HG03196 (cell line): ENCODE data around the gene SETD1A.
"Not testable (repeated sequence)": the region's sequence is repeated elsewhere in the genome, so short reads cannot be mapped to it uniquely, and the experiment has no call there.

ENCODE experiments used
- ATAC-seq: cut with Tn5 transposase; IDR thresholded peaks from one replicate; pipeline ENCODE4 v1.9.1; 2021; ENCODE audit not compliant: unreplicated experiment

The SETD1A gene

DNA sequence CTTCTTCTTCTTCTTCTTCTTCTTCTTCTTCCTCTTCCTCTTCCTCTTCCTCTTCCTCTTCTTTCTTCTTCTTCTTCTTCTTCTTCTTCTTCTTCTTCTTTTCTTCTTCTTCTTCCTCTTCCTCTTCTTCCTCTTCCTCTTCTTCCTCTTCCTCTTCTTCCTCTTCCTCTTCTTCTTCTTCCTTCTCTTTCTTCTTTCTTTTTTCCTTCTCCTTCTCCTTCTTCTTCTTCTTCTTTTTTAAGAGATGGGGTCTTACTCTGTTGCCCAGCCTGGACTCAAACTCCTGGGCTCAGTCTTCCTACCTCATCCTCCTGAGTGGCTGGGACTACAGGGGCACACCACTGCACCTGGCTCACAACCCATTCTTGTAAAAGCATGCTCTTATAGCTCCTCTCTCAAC lies 55.7 kb downstream of the SETD1A start:
- not testable (repeated sequence) for ATAC-seq

- no peak for ATAC-seq
These were observed 58.5 kb downstream of the SETD1A start for GRCh38 chr16:31016018-31016417.

GRCh38 chr16:31017756-31018155 lies 60.2 kb downstream of the SETD1A start:
- not testable (repeated sequence) for ATAC-seq

GRCh38 chr16:31020536-31020935 lies 63.0 kb downstream of the SETD1A start:
- ATAC-seq: no peak

- ATAC-seq: no peak
These were observed 65.1 kb downstream of the SETD1A start for GRCh38 chr16:31022544-31023251.

DNA sequence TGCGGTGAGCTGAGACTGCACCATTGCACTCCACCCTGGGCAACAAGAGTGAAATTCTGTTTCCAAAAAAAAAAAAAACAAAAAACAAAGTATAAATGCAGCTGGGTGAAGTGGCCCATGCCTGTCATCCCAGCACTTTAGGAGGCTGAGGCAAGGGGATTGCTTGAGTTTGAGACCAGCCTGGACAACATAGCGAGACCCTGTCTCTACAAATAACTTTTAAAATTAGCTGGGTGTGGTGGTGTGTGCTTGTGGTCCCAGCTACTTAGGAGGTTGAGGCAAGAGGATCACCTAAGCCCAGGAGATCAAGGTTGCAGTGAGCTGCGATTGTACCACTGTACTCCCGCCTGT lies 65.7 kb downstream of the SETD1A start:
- no peak for ATAC-seq

DNA sequence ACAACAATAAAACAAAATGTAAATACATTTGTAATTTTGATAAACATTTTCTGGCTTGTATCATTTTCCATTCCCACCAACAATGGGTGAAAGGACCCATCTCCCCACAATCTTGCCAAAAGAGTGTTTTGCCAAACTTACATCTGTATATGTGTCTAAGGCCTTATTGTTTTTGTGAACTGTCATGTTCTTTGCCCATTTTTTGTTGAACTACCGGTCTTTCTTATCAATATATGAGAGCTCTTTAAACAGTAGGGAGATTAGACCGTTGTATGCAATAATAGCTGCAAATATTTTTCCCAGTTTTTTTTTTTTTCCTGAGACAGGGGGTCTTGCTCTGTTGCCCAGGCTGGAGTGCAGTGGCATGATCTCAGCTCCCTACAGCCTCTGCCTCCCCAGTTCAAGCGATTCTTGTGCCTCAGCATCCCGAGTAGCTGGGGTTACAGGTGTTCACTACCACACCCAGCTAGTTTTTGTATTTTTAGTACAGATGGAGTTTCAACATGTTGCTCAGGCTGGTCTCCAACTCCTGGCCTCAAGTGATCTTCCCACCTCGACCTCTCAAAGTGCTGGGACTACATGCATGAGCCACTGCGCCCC lies 66.2 kb downstream of the SETD1A start:
- ATAC-seq: no peak

DNA sequence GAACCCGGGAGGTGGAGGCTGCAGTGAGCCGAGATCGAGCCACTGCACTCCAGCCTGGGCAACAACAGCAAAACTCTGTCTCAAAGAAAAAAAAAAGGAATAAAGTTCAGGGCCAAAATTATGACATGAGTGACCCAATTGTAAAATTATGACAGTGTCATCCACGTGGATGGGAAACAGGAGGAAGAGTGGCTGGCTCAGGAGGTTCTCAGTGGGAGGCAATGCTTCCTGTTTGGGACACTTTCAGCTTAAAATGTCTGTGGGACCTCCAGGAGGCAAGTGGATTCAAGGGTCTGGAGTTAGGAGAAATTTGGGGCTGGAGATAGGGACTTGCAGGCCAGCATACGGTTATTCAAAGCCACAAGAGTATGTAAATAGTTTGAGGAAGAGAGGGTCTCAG lies 67.8 kb downstream of the SETD1A start:
- ATAC-seq: no peak

GRCh38 chr16:31029272-31029671 lies 71.7 kb downstream of the SETD1A start:
- no peak for ATAC-seq

DNA sequence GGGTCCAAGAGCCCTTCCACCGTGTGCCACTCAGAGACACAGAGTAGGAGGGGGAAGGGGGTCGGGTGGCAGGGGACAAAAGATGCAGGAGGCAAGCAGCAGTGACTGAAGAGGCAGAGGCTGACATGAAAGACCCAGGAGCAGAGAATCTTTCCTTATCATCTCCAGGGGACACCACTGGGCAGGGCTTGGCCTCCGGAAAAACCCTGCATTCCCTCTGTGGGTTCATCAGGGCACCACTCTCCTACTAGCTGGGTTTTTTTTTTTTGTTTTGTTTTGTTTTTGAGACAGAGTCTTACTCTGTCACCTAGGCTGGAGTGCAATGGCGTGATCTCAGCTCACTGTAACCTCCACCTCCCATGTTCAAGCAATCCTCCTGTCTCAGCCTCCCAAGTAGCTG lies 73.7 kb downstream of the SETD1A start:
- ATAC-seq: no peak

DNA sequence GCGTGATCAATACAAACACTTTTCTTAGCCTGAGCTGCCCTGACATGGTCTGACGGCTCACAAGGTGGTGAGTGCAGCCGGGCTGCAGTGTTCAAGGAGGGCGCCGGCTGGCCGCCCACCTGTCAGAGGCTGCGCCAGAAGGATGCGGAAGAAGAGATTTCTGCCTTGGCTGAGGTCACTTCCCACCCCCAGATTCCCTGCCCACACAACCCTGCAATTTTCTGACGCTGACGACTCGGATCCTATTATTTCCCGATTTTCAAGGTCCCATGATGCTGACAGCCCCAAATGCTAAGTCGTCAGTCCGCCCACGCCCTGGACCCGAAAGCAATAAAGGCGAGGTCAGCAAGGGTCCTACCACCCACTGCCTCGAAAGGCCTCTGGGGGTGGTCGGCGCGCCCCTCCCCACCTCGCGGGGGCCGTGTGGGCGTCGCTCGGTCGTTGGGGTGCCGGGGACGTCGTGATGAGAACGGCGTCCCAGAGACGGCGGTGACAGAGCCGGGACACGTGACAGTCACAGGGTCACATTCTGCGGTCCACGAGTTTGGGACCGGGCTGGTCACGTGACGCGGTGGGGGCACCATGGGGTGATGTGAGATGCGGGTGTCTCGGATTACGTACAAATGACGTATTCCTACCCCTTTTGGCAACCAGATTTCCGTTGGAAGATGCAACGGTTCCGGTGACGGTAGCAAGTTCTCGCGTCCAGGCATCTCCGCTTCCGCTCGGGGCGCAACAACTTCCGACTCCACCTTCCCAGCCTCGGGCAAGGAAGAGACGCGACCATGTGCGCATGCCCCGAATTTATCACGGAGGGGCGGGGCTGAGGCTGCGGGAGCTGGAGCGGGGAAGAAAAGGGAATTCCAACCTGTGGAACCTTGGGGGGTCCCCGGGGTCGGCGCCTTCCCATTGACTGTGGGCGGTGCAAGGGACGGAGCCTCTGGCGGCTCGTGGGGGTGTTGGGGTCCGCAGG lies 75.5 kb downstream of the SETD1A start, which contains the start of gene STX4:
STX4 (plus strand) TSS at position 823 of the 973 bp plus-strand sequence. CDS start 248 bp downstream, outside the sequence.
- peak; percentile 67 for ATAC-seq

DNA sequence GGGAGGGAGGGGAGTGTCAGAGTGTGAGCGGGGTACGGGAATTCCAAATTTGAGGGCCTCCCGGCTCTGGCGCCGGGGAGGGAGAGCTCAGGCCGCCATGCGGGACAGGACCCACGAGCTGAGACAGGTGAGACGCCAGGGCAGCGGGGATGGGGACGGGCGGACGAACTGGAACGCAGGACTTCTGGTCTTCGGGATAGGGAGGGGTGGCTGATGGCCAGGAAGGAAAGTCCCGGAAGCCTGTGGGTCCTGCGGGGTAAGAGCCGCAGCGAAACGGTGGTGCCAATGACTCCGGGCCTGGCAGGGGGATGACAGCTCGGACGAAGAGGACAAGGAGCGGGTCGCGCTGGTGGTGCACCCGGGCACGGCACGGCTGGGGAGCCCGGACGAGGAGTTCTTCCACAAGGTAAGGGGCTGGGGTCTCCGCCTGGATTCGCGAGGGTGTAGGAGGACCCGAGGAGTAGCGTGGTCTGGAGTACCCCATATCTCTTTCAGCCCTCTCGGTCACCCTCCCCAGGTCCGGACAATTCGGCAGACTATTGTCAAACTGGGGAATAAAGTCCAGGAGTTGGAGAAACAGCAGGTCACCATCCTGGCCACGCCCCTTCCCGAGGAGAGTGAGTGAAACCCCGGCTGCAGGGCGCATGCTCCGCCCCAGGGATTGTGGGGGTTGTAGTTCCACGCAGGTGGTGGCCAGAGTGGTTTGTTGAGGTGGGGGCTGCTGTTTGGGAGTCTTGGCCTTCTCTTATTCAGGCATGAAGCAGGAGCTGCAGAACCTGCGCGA lies 76.3 kb downstream of the SETD1A start:
- ATAC-seq: peak; percentile 48
